ENCODE measurements around the gene DCAF12L2.
"Not testable (repeated sequence)": the region's sequence is repeated elsewhere in the genome, so short reads cannot be mapped to it uniquely, and the experiment has no call there.

Gene DCAF12L2

DNA sequence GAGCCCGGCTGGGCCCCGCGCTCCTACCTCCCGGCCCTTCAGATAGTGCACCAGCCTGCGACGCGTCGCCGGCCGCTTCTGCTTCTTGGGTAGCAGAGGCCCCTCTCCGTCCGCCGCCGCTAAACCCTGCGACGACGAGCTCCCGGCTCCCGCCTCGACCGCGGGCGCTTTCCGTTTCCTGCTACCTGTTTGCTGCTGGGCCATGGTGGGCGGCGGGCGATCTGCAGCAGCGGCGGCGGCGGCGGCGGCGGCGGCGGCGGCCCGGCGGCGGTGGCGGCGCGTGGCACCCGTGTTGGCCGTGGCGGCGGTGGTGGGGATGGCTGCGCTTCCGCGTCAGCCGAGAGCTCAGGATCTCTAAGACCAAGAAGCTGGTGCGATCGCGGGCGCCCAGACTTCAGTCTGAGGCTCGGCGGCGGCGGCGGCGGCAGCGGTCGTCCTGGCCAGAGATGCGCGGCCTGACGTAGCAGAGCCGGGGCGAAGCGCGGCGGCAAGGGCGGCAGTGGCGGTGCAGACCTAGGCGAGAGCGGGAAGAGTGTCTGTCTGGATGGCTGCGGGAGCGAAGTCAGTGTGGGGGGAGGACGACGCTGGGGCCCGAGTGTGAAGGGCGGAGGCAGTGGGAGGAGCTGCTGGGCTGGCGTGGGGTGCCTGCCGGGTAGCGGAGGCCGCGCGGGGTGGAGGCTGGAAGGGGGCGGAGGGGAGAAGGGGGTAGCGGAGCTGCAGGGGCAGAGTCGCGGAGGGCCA lies at the start of gene DCAF12L2:
Gene DCAF12L2 (minus strand): TSS at position 569 of the 741 bp plus-strand sequence. CDS start 365 bp downstream, at position 204.
- no peak for DNase-seq

DNA sequence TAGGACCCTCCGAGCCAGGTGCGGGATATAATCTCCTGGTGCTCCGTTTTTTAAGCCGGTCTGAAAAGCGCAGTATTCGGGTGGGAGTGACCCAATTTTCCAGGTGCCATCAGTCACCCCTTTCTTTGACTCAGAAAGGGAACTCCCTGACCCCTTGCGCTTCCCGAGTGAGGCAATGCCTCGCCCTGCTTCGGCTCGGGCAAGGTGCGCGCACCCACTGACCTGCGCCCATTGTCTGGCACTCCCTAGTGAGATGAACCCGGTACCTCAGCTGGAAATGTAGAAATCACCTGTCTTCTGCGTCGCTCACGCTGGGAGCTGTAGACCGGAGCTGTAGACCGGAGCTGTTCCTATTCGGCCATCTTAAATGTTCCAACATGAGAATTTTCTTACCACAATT lies 24.8 kb upstream of the DCAF12L2 start:
- not testable (repeated sequence) for DNase-seq

DNA sequence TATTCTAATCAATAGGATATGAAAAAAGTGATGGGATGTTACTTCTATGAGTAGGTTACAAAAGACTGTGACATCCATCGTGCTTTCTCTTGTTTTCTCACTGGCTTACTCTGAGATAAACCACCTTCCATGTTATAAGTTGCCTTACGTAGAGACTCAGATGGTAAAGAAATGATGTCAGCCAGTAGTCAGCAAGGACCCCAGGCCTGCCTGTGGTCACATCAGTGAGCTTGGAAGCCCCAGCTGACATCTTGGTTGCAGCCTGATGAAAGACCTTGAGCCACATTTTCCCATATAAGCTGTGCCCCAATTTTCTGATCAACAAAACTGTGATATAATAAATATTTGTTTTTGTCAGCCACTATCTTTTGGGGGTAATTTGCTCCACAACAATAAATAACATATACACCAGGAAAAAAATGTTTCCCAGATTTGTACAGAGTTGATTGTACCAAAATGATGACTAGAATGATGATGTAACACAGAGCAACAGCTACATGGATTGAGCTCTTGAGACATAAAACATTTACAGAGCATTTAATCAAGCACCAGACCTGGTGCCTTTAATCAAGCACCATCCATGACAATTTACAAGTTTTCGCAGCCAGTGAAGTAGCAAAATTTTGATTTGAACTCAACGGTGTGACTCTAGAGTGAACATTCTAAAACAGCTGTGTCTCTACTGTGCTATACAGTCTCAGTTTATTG lies 11.2 kb upstream of the DCAF12L2 start:
- no peak for DNase-seq

DNA sequence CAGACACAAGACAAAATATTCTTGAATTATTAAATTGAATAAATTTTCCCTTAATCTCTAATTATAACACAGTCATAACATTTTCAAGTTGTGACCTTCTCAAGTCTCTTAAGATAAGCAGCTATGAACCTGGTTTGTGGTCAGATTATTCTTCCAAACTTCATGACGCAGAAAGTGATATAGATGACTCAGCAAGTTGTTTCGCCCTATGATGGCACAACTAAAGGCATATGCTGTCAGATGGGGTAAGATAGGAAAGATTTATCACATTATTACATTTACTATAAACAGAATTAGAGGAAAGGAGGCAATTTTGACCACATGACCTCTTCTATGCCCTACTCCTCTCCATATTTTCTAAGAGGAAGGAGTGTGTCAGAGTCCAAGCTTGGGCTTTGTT lies 4.6 kb upstream of the DCAF12L2 start:
- DNase-seq: no peak

DNA sequence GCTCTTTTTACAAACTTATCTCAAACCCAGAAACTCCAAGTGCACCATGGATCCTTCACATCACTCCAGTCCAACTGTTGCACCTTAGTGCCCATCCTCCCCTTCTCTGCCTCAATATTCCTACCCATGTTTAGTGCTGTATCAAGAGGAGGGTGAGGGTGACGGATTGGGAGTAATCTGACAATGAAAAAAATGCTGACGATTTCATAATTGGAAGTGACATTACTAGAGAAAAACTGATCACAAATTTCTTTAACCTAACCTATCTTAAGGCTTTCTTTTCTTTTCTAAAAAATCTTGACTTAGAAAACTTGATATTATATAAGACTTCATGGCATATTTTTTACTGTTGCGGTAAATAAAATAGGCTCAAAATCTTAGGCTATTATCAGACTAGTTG lies 1.5 kb upstream of the DCAF12L2 start:
- DNase-seq: no peak

DNA sequence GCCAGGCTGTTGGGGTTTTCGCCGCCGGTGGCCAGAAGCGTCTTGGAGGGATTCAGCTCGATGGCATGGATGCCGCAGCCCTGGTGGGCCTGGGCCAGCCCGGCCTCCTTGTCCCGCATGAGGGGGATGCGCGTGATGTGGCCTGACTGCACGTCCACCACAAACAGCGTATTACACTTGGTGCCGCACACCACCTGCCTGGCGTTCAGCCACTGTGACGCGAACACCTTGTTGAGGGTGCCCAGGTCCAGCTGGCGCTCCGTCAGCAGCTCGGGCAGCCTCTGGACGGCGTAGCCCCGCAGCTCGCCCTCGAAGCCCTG lies 728 bp downstream of the DCAF12L2 start:
- no peak for DNase-seq

DNA sequence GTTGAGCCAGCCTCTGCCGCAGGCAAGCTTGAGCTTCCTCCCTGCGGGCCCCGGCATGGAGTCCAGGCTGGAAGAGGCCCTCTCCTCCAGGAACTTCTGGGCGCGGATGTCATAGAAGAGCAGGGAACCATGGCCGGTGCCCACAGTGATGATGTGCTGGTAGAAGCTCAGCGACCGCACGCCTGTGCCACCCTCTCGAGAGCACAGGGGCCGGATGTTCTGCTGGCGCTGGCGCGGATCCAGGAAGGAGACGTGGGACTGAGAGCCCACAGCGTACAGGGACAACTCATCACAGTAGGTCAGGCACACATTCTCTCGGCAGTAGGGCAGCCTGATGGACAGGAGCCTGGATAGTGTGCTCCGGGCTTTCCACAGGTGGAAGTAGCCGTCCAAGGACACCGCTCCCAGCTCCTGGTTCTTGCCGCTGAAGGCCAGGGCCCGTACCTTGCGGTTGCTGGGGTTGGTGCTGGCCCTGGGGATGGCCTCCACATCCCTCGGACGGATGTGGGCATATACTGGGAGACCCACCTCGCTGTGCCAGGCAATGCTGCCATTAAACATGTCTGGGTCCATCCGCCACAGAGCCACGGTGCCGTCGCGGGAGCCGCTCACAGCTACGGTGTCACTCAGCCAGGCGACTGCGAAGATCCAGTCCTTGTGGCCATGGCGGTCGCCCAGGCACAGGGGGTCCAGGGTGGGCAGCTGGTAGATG lies 1.2 kb downstream of the DCAF12L2 start:
- no peak for DNase-seq

DNA sequence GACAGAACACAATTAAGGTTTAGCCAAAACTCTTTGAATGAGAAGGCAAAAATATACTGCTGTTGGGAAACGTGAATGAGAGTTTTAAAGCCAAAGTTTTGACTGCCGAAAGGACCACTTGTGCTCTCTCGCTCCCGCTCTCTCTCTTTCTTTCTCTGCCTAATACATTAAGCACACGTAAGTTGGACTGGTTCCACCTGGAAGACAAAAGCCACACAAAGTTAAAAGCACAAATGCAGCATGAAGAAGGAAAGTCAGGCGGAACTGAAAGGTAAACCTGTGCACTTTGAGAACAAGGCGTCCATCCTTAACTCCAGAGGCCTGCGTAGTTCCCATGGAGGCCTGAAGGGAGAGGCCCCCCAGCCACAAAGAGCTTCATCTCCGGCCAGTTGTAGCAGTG lies 1.9 kb downstream of the DCAF12L2 start:
- no peak for DNase-seq

DNA sequence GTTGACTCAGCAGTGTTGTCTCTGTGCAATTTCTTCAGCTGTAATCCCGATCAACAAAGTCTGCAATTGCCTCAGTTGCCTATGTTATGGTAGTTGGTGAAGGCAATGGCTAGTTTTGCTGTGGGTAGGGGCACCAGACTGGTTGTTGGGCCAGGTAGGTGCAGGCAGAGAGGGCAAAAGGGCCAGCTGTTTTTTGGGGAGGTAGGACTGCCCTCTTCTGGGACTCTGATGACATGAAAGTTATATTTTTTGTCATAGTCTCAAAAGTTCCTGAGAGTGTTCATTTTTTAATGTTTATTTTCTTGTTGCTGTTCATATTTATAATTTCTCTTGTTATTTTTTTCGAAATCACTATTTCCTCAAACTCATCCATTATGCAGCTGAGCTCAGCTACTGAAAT lies 25.1 kb downstream of the DCAF12L2 start:
- DNase-seq: no peak

DNA sequence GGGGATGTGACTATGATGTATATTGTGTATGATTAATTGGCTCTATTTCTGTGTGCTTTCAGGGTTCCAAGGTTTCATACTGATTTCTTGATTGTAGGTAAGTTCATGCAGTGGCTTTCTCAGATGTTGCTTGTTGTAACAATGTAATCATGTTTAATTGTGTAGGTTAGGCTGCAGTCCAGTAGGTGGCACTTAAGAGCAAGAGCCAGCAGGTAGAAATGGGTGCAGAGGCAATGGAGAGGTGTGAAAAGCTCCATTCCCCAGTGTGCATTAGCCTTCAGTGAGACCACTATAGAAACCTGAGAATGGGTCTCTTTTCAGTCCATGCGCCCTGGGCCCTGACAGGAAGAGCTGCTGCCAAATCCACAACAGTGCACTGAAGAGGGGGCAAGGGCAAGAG lies 28.2 kb downstream of the DCAF12L2 start:
- DNase-seq: no peak

DNA sequence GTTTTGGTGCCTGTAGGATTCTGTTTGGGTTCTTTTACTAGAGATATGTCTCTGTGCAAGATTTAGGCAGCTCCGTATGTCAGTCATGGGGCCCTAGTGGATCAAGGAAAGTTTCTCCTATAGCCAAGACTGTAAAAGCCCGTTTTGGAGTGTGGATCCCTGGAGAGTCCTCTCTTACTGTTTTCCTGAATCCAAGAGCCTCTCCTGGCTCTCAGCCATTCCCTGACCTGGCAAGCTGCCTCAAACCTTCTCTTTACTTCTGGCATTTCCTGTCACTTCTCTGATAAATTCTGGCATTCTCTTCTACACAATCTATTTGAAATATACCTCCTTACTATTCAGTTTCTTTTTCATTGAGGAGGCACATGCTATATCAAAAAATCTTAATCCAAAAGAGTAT lies 41.4 kb downstream of the DCAF12L2 start:
- DNase-seq: no peak

Data from NCI-H187 treated with DMSO at 0.1 percent for 48 hours (cell line).